ENCODE data around the gene DDX50.
"Not testable (repeated sequence)": the region's sequence is repeated elsewhere in the genome, so short reads cannot be mapped to it uniquely, and the experiment has no call there.

DDX50 gene, protein sequence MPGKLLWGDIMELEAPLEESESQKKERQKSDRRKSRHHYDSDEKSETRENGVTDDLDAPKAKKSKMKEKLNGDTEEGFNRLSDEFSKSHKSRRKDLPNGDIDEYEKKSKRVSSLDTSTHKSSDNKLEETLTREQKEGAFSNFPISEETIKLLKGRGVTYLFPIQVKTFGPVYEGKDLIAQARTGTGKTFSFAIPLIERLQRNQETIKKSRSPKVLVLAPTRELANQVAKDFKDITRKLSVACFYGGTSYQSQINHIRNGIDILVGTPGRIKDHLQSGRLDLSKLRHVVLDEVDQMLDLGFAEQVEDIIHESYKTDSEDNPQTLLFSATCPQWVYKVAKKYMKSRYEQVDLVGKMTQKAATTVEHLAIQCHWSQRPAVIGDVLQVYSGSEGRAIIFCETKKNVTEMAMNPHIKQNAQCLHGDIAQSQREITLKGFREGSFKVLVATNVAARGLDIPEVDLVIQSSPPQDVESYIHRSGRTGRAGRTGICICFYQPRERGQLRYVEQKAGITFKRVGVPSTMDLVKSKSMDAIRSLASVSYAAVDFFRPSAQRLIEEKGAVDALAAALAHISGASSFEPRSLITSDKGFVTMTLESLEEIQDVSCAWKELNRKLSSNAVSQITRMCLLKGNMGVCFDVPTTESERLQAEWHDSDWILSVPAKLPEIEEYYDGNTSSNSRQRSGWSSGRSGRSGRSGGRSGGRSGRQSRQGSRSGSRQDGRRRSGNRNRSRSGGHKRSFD

DNA sequence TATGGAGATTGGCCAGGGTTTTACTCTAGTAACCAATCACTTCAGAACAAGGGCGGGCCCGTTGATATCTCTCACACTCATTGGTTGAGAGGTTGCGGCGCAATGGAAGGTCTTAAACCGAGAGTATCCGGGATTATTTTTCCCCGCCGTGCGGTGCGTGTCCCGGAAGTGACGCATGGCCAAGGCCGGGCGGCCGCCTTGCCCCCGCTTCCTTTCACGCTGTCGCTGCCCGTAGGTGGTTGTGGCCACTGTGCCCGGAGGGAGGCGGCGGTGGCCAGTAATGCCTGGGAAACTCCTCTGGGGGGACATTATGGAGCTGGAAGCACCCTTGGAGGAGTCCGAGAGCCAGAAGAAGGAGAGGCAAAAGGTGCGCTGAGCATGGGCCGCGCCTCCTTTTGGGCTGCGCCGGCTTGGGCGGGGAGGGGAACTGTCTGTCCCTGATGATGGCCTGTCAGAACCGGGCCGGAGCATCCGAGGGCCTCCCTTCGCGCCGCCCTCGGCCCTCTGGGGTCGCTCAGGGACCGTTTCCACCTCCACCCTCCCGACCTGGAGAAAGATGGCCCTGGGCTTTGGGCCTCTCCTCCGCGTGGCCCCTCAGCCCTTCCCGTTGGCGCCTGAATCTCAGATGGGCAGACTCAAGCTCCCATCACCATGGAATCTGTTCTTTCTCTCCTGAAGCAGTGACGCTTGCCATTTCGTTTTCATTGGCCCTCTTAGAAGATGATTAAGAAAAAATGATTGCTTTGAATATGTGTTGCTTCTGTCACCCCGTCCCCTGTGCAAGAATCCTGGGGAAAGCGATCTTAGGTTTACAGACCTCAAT is at the start of gene DDX50:
DDX50 (plus strand) TSS at position 211 of the 823 bp plus-strand sequence; CDS start at position 281, 70 bp downstream.
- peak; percentile 86 to 93 (median 92) for DNase-seq (ENCODE audit: low read depth in 4 of 4, low spot score in 1 of 4)

GRCh38 chr10:68856352-68856751 is 44.8 kb upstream of the DDX50 start:
- no peak for DNase-seq (ENCODE audit: low read depth in 4 of 4, low spot score in 1 of 4)

DNA sequence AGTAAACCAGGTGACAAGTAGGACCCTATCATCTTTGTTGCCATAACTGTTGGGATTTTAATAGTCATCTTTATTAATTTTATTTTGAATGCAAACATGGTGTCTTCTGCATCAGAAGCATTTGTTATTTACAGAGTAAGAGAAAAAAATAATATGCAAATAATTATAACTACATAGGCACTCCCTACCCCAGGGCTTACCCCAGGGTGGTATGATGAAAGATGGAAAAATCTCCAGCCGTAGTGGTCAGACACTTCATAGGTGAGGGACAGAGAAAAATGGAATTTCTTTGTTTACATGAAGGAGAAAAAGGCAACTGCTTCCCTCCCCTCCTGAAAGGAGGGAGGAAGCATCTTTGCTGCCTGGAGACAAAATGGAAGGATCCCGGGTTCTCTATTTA is 44.1 kb upstream of the DDX50 start:
- DNase-seq (ENCODE audit: low read depth in 4 of 4, low spot score in 1 of 4), result no peak

DNA sequence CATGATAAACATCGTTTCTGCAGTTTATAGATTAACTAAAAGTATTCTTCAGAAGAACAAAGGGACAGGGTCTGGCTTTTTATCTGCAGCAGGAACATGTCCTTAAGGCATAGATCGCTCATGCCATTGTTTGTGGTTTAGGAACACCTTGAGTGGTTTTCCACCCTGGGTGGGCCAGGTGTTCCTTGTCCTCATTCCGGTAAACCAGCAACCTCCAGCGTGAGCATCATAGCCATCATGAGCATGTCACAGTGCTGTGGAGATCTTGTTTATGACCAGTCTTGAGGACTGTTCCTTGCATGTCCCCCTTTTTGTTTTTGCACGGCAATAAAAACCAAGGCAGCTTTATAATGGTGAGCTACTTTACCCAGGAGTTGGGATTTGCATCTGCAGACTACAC is 39.9 kb upstream of the DDX50 start:
- DNase-seq (ENCODE audit: low read depth in 4 of 4, low spot score in 1 of 4), result no peak

DNA sequence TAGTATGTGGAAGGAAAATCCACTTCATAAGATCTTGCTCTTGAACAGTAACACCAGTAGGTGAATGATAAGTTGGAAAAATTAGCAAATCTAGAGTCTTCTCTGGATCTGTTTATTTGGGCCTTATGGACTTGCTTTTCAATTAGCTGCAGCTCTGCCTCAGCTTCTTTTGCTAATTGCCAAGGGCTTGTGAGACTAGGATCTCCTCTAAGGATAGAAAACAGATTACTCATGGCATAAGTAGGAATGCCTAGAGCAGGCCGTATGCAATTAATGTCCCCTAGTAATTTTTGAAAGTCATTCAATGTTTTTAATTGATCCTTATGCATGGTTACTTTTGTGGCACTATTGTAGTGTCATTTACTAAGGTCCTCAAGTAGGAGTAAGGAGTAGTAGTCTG is 36.5 kb upstream of the DDX50 start:
- no peak for DNase-seq (ENCODE audit: low read depth in 4 of 4, low spot score in 1 of 4)

DNA sequence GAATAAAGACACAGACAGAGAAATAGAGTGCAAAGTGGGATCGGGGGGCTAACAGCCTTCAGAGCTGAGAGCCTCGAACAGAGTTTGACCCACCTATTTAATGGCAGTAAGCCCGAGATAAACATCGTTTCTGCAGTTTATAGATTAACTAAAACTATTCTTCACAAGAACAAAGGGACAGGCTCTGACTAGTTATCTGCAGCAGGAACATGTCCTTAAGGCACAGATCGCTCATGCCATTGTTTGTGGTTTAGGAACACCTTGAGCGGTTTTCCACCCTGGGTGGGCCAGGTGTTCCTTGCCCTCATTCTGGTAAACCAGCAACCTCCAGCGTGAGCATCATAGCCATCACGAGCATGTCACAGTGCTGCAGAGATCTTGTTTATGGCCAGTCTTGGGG is 32.9 kb upstream of the DDX50 start:
- DNase-seq (ENCODE audit: low read depth in 4 of 4, low spot score in 1 of 4), result not testable (repeated sequence)

DNA sequence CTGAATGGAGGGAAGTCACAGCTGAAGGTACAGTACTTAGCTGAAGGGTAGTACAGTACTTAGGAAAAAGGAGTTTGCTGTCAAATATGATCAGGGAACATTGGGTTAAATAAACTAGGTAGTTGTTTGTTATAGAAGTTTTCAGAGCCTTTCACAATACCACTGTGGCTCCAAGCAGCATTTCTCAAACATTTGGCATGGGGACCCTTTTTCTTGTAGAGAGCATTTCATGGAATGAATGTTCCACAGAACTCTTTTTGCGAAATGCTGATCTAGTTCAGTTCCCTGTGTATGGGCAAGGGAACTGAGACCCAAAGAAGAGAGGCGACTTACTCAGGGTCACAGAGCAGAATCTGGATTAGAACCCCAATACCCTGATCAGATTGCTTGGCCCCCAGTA is 31.5 kb upstream of the DDX50 start:
- DNase-seq (ENCODE audit: low read depth in 4 of 4, low spot score in 1 of 4), result no peak

DNA sequence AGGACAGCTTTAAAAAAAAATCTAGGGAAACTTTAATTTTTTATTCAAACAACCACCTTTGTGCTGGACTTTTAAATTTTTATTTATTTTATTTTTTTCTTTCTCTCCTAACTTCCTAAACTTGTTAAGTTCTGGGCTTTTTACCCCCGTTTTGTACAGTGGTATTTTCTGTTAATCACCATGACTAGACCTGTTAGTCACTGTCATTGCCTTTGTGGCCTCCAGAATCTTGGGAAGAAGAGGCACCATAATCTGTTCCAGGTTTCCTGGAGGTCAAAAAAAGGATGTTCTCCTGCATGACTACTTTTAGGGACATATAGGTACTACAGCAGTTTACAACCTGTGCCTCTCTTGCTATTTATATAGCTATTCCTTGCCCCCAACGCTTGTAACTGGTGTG is 31.1 kb upstream of the DDX50 start:
- no peak for DNase-seq (ENCODE audit: low read depth in 4 of 4, low spot score in 1 of 4)

DNA sequence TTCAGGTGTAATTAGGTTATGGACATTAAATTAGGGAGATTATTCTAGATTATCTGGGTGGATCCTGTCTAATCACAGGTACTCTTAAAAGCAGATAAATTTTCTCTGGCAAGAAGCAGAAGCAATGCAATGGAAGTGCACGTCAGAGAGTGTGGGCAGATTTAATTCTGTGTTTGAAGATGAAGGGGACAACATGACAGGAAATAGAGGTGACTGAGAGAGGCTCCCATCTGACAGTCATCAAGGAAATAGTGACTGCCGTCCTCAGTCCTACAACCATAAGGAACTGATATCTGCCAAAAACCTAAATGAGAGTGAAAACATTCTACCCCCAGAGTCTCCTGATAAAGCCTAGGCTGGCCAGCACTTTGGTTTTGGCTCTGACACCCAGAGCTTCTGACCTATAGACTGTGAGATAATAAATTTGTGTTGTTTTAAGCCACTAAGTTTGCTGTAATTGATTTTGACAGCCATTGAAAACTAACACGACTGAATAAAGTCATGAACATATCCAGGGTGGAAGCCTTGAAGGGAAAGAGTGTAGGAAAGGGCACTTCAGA is 30.5 kb upstream of the DDX50 start:
- DNase-seq (ENCODE audit: low read depth in 4 of 4, low spot score in 1 of 4), result no peak

- DNase-seq (ENCODE audit: low read depth in 4 of 4, low spot score in 1 of 4), result no peak
These were observed 29.9 kb upstream of the DDX50 start for GRCh38 chr10:68871105-68871711.

GRCh38 chr10:68871731-68872342 is 29.3 kb upstream of the DDX50 start:
- DNase-seq (ENCODE audit: low read depth in 4 of 4, low spot score in 1 of 4), result no peak

- no peak for DNase-seq (ENCODE audit: low read depth in 4 of 4, low spot score in 1 of 4)
These were observed 24.6 kb upstream of the DDX50 start for GRCh38 chr10:68876246-68877138.

DNA sequence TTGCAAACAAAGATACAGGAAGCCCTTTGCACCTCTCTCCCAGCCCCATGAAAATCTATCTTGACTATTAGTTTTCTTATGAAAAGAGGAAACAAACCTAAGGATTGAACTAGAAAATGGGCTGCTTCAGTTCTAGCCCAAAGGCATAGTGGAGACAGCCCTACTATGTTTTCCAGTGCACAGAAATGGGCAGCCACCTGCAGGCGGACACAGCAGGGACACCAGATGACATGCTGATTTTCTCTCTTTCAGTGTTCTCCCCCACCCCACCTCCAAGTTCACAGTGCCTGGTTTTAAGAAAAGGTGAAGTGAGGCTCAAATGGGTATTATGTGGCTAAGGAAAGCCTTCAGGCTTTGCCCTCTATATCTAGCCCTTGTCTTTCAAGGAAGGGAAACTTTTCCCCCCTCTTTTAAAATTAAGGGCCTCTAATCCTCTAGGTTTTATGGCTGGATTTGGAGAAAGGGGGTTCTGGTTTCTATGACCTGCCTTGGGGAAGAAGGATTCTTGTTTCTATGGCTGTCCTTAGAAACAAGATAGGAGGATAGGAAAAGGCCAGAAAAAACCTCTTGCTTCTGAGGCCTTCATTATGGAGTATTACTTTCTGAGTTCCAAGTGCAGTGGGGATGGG is 23.5 kb upstream of the DDX50 start:
- DNase-seq (ENCODE audit: low read depth in 4 of 4, low spot score in 1 of 4), result no peak

DNA sequence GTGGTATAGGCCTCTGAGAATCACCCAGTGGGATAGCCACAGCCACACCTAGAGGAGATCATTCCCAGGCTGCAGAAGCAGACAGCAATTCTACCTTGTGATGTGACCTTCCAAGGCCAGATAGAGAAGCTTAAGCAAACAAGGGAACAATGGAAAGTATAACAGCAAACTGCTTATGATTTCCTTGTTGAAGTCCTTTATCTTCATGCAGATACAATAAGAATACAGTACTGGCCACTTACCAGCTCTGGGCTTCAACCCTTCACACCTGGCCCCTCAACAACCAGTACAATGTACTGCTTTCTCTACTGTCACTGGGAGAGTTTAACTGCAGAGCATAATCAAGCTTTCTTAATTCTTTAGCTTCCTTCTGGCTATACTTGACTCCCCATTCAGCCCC is 22.6 kb upstream of the DDX50 start:
- no peak for DNase-seq (ENCODE audit: low read depth in 4 of 4, low spot score in 1 of 4)

DNA sequence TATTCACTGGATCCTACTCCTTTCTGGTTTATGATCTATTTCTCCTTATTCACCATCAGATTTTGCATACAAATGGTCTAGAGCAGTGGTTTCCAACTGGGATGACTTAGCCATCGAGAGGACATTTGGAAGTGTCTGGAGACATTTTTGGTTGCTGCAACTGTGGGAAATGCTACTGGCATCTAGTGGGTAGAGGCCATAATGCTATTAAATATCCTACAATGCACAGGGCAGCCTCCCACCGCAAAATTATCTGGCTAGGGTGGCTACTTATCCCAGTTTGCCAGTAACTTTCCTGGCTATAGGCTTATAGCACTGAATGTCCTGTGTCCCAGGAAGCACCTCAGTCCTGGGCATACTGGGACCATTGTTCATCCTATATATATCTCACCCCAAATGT is 21.5 kb upstream of the DDX50 start:
- no peak for DNase-seq (ENCODE audit: low read depth in 4 of 4, low spot score in 1 of 4)

DNA sequence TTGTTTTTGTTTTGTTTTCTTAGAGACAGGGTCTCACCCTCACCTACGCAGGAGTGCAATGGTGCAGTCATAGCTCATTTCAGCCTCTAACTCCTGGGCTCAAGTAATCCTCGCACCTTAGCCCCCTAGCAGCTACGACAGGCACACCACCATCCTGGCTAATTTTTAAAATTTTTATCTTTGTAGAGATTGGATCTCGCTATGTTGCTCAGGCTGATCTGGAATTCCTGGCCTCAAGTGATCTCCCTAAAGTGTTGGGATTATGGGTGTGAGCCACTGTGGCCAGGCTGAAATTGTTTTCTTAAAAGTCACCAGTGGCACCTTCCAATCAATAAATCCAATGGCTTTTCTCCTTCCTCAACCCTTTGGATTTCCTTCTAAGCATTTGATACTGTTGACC is 20.9 kb upstream of the DDX50 start:
- no peak for DNase-seq (ENCODE audit: low read depth in 4 of 4, low spot score in 1 of 4)

DNA sequence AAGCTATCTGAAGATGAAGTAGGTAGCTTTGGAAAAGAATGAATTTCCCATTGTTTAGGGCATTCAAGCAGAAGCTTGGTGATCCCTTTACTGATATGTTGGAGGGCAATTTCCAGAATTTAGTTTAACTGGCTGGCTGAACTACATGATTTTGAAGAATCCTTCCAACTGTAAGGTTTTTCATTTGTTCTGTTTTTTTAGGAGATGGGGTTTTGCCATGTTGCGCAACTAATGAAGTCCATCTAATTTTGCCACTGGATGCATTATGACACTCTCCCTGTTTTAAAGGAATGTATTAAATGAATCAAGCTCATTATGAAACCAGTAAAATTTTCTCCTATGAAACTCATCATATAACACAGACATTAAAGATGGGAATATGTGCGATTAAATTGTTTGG is 6.1 kb upstream of the DDX50 start:
- DNase-seq (ENCODE audit: low read depth in 4 of 4, low spot score in 1 of 4), result no peak

DNA sequence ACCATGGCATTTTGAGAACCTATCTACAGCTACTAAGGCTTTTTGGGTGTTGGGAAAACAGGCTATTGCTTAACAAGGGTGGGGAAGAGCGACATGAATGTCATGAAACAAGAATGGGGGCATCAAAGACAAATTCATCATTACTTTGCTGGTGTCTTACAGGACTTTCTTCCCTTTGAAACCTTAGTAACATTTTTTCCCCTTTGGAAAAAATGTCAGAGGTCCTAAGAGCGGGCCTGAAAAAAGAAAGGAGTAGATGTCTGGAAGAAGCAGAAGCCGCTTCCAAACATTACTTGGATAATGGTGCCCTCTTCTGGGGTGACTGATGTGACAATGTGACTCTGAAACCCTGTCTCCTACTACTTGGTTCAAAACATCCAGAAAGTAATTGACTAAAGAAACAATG is 3.8 kb upstream of the DDX50 start:
- peak in 2 of 4 experiments; percentile 7 to 16 for DNase-seq (ENCODE audit: low read depth in 4 of 4, low spot score in 1 of 4)

DNA sequence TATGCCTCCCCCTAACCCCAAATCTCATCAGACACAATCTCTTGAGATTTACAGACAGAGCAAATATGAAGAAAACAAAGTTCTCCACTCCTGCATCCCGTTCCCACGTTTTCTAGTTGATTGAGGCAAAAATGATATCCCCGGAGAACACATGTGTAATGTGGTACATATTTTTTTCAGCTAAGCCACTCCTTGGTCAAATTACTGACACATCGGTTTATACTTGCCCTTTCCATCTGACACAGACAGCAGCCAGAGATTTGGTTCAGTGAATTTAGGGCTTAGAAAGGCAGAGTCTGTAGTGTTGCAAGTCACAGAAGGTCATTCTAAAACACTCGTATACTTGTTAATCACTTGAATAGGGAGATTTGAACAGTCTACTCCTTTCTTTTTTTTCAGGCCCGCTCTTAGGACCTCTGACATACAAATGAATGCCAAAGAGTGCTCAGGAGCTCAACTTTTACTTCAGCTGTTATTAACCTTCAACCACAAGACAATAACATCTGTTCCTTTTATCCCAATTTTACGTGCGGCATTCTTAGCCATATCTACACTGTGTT is 1.8 kb upstream of the DDX50 start:
- no peak for DNase-seq (ENCODE audit: low read depth in 4 of 4, low spot score in 1 of 4)
